ENCODE data around the gene BRD8.
A peak's percentile ranks its signal among the peaks of the same experiment; 100 is the strongest.

BRD8 gene

DNA sequence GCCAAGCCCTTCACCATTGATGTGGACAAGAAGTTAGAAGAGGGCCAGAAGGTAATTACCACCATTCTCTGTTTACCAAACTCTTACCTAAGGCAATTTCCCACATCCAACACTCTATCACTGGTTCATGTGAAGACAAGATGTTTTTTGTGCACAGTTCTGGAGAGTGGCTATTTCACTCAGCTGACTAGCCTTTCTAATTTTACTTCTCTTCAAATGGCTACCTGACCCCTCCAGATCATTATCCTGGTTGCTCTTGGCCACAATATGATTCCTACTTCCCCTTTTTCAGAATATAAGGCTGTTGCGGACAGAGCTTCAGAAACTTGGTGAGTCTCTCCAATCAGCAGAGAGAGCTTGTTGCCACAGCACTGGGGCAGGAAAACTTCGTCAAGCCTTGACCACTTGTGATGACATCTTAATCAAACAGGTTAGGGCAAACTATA lies 7.6 kb upstream of the BRD8 start:
- Mint-ChIP-seq H3K4me1 (no peaks in the 10 kb centered on the region), H3K9me3 (no peaks in the 10 kb centered on the region), H3K27me3 (ENCODE audit: low read depth) (no peaks in the 10 kb centered on the region), H3K4me3 (no peak overlapping the region), H3K36me3 (ENCODE audit: low read depth) (peaks cover 81% of the 10 kb centered on the region), H3K27ac (no peak overlapping the region)
- TF ChIP-seq, protein P1, sequence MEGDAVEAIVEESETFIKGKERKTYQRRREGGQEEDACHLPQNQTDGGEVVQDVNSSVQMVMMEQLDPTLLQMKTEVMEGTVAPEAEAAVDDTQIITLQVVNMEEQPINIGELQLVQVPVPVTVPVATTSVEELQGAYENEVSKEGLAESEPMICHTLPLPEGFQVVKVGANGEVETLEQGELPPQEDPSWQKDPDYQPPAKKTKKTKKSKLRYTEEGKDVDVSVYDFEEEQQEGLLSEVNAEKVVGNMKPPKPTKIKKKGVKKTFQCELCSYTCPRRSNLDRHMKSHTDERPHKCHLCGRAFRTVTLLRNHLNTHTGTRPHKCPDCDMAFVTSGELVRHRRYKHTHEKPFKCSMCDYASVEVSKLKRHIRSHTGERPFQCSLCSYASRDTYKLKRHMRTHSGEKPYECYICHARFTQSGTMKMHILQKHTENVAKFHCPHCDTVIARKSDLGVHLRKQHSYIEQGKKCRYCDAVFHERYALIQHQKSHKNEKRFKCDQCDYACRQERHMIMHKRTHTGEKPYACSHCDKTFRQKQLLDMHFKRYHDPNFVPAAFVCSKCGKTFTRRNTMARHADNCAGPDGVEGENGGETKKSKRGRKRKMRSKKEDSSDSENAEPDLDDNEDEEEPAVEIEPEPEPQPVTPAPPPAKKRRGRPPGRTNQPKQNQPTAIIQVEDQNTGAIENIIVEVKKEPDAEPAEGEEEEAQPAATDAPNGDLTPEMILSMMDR (IDR thresholded peaks at IDR 0.05; ENCODE audit: unreplicated experiment in 3 of 3) = no peak

DNA sequence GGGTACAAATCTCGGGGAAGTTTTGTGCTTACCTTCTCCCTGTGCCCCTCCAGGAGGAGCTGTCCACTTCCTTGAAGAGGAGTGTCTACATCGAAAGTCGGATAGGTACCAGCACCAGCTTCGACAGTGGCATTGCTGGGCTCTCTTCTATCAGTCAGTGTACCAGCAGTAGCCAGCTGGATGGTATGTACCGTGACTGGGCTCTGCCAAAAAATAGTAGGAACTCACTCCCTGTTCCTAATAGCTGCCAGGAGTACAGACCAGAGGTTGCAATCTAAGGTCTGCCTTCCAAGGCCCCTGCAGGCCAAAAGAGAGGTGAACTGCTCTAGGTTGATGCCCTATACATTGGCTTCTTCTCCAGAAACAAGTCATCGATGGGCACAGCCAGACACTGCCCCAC lies 4.4 kb upstream of the BRD8 start:
- H3K4me1 Mint-ChIP-seq = peaks cover 10% of the 10 kb centered on the region
- no peak overlapping the region for H3K4me3 Mint-ChIP-seq
- no peaks in the 10 kb centered on the region for H3K27me3 Mint-ChIP-seq (ENCODE audit: low read depth)
- TF ChIP-seq, protein P1 (IDR thresholded peaks at IDR 0.05; ENCODE audit: unreplicated experiment in 3 of 3) = no peak
- H3K27ac Mint-ChIP-seq = no peak overlapping the region
- no peaks in the 10 kb centered on the region for H3K9me3 Mint-ChIP-seq
- H3K36me3 Mint-ChIP-seq (ENCODE audit: low read depth) = peaks cover 58% of the 10 kb centered on the region

DNA sequence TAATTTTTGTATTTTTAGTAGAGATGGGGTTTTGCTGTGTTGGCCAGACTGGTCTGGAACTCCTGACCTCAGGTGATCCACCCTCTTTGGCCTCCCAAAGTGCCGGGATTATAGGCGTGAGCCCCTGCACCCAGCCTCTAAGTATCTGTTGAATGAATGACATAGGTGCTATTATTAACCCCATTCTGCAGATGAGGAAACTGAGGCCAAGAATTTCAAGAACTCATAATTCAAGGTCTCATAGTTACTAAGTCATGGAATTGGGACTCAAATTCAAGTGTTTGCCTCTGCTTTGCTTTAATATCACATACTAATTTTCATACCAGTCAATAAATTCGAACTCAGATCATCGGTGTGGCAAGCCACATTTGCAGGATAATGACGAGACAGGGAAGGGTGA lies 2.4 kb upstream of the BRD8 start:
- TF ChIP-seq, protein P1 (IDR thresholded peaks at IDR 0.05; ENCODE audit: unreplicated experiment in 3 of 3) = no peak
- Mint-ChIP-seq H3K27me3 (ENCODE audit: low read depth) (no peaks in the 10 kb centered on the region), H3K9me3 (no peaks in the 10 kb centered on the region), H3K36me3 (ENCODE audit: low read depth) (peaks cover 41% of the 10 kb centered on the region), H3K27ac (no peak overlapping the region), H3K4me1 (peaks cover 10% of the 10 kb centered on the region), H3K4me3 (peak overlapping the region in 2 of 3 experiments; percentile 3 to 52)

DNA sequence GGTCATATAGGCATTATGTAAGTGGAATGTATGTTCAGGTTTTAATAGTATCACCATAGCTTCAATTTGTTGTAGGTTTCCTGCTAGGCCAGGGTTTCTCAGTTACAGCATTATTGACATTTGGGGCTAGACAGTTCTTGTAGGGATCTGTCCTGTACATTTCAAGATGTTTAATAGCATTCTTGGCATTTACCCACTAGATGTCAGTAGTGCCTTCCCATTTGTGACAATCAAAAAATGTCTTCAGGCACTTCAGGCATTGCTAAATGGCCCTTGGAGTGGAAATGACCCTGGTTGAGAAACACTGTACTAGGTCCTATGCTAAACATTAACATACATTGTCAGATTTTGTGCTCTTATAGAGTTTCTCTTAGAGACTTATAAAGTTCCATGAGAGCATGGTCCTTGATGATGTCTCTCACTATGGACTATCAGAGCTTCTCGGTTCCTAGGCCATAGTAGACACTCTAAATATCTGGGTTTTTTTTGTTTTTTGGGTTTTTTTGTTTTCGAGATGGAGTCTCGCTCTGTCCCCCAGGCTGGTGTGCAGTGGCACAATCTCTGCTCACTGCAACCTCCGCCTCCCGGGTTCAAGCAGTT lies 1.9 kb upstream of the BRD8 start:
- H3K4me1 Mint-ChIP-seq = peaks cover 10% of the 10 kb centered on the region
- no peaks in the 10 kb centered on the region for H3K9me3 Mint-ChIP-seq
- TF ChIP-seq, protein P1 (IDR thresholded peaks at IDR 0.05; ENCODE audit: unreplicated experiment in 3 of 3) = peak; percentile 8 to 58 (median 42)
- no peak overlapping the region for H3K4me3 Mint-ChIP-seq
- H3K27me3 Mint-ChIP-seq (ENCODE audit: low read depth) = no peaks in the 10 kb centered on the region
- H3K27ac Mint-ChIP-seq = peak overlapping the region in 1 of 3 experiments; percentile 57
- H3K36me3 Mint-ChIP-seq (ENCODE audit: low read depth) = peaks cover 37% of the 10 kb centered on the region

DNA sequence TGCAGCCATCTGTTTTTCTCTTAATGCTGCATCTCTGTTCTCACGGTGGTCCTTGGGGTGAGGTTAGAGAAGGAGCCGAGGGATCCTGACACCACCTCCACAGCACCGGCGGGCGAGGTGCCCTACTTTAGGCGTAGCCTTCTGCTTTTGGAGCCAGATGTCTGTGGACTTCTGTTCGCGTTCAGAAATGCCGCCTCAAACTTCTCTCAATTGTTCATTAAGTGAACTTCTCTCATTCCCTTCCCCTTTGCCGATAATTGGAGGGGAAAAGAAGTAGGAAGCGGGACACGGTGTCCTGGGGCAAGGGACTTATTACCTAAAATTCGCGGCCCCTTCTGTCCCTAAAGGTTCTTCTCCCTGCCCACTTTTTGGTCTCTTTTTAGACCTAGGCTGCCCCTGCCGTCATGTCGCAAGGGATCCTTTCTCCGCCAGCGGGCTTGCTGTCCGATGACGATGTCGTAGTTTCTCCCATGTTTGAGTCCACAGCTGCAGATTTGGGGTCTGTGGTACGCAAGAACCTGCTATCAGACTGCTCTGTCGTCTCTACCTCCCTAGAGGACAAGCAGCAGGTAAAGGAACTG lies 937 bp upstream of the BRD8 start:
- no peaks in the 10 kb centered on the region for H3K9me3 Mint-ChIP-seq

More for the DNA sequence above, 937 bp upstream of the BRD8 start:
- TF ChIP-seq, protein P1 (IDR thresholded peaks at IDR 0.05; ENCODE audit: unreplicated experiment in 3 of 3) = no peak
- no peaks in the 10 kb centered on the region for H3K27me3 Mint-ChIP-seq (ENCODE audit: low read depth)
- H3K36me3 Mint-ChIP-seq (ENCODE audit: low read depth) = peaks cover 34% of the 10 kb centered on the region
- H3K27ac Mint-ChIP-seq = peak overlapping the region in 1 of 3 experiments; percentile 88
- H3K4me3 Mint-ChIP-seq = no peak overlapping the region
- peaks cover 10% of the 10 kb centered on the region for H3K4me1 Mint-ChIP-seq
